Neutrophil (primary cell): ENCODE data around the gene RTF1.

Experiments used
- H3K27ac ChIP-seq: fragments of 200-600 bp; sonication (generic); 2 replicates; pipeline ENCODE4 v1.5.1; 2016; ENCODE audit warnings: mild to moderate bottlenecking, moderate library complexity
- H3K27me3 ChIP-seq: fragments of 200-600 bp; sonication (generic); 2 replicates; pipeline ENCODE4 v1.6.0; 2016; ENCODE audit warnings: mild to moderate bottlenecking
- H3K36me3 ChIP-seq: fragments of 200-600 bp; sonication (generic); 2 replicates; pipeline ENCODE4 v1.5.1; 2017
- H3K4me1 ChIP-seq, 2 experiments: fragments of 200-600 bp in 1 of 2; sonication (generic) in 1 of 2; 1 replicate in 1 of 2; 2 replicates in 1 of 2; pipeline versions ENCODE4 v1.5.1 to v1.6.1; 2013 to 2016; ENCODE audit warnings: low read depth in 1 of 2, low read length in 1 of 2, mild to moderate bottlenecking in 1 of 2, moderate library complexity in 1 of 2; ENCODE audit not compliant: control insufficient read depth in 1 of 2, insufficient read depth in 1 of 2
- H3K4me3 ChIP-seq, 2 experiments: fragments of 200-600 bp in 1 of 2; sonication (generic) in 1 of 2; 1 replicate in 1 of 2; 2 replicates in 1 of 2; pipeline ENCODE4 v1.5.1; 2013 to 2016; ENCODE audit warnings: low read depth in 1 of 2, low read length in 1 of 2, mild to moderate bottlenecking in 1 of 2, moderate library complexity in 1 of 2
- H3K9me3 ChIP-seq: fragments of 200-600 bp; sonication (generic); 2 replicates; pipeline ENCODE4 v1.5.1; 2016
- TF ChIP-seq, protein P1 (sequence below): fragments of 200-600 bp; sonication (generic); IDR thresholded peaks from 2 replicates; pipeline ENCODE4 v1.5.1; 2016; ENCODE audit warnings: antibody characterized with exemption

The RTF1 gene

GRCh38 chr15:41512512-41512939 lies 95.6 kb downstream of the RTF1 start:
- Histone ChIP-seq H3K36me3 (no peaks in the 10 kb centered on the region), H3K9me3 (no peaks in the 10 kb centered on the region), H3K4me1 (peaks cover 23 to 27% of the 10 kb centered on the region in 2 experiments), H3K4me3 (peak overlapping the region; percentile 37 to 53), H3K27me3 (peaks cover 67% of the 10 kb centered on the region), H3K27ac (no peak overlapping the region)
- TF ChIP-seq, protein P1, sequence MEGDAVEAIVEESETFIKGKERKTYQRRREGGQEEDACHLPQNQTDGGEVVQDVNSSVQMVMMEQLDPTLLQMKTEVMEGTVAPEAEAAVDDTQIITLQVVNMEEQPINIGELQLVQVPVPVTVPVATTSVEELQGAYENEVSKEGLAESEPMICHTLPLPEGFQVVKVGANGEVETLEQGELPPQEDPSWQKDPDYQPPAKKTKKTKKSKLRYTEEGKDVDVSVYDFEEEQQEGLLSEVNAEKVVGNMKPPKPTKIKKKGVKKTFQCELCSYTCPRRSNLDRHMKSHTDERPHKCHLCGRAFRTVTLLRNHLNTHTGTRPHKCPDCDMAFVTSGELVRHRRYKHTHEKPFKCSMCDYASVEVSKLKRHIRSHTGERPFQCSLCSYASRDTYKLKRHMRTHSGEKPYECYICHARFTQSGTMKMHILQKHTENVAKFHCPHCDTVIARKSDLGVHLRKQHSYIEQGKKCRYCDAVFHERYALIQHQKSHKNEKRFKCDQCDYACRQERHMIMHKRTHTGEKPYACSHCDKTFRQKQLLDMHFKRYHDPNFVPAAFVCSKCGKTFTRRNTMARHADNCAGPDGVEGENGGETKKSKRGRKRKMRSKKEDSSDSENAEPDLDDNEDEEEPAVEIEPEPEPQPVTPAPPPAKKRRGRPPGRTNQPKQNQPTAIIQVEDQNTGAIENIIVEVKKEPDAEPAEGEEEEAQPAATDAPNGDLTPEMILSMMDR, result no peak

- H3K4me1 ChIP-seq, result peaks cover 23 to 27% of the 10 kb centered on the region in 2 experiments
- TF ChIP-seq, protein P1, result no peak
- H3K36me3 ChIP-seq, result no peaks in the 10 kb centered on the region
- H3K4me3 ChIP-seq, result peak overlapping the region; percentile 37 to 53
- peaks cover 67% of the 10 kb centered on the region for H3K27me3 ChIP-seq
- H3K27ac ChIP-seq, result no peak overlapping the region
- H3K9me3 ChIP-seq, result no peaks in the 10 kb centered on the region
Measured at GRCh38 chr15:41512940-41513505, 96.1 kb downstream of the RTF1 start.

DNA sequence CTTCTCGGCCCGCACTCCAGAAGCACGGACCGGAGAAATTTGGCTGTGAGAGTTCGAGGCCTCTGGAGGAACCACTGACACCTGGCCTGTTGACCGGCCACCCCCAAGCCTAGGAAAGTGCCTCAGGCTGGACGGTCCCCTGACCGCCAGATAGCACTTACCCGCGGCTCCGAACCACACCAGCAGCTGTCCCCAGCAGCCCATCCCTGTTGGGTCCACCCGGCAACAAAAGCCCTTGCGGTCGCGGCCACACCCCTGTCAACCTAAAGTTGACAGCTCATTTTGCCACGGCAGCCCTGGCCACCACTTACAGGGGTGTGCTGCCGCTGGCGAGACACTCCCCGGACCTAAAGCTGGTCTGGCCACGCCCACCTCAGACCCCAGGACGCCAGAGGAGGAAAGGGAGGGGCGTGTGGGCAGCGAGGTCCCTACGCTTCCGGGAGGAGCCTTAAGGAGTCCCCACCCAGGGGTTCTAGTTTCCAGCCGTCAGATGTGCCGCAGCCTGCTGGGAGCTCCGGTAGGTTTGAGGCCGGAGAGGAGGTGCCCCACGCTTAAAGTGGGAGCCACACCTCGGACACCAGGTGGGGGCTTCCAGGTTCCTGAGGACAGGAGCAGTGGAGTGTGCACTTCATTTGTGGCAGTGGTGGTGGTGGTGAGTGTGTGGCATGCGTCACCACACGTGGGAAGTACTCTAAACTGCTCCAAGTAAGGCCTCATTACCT lies 96.8 kb downstream of the RTF1 start, which contains the start of gene LTK:
Gene LTK, minus strand, starts transcription at position 322 of the 722 bp plus-strand sequence. Its CDS starts 118 bp downstream, at position 204.
- Histone ChIP-seq H3K4me3 (peak within 1 kb of the TSS; percentile 37 to 53), H3K36me3 (no peaks in the 10 kb centered on the region), H3K27me3 (peaks cover 65% of the 10 kb centered on the region), H3K9me3 (no peaks in the 10 kb centered on the region), H3K27ac (no peak within 1 kb of the TSS), H3K4me1 (peaks cover 23 to 27% of the 10 kb centered on the region in 2 experiments)
- TF ChIP-seq, protein P1, result no peak

DNA sequence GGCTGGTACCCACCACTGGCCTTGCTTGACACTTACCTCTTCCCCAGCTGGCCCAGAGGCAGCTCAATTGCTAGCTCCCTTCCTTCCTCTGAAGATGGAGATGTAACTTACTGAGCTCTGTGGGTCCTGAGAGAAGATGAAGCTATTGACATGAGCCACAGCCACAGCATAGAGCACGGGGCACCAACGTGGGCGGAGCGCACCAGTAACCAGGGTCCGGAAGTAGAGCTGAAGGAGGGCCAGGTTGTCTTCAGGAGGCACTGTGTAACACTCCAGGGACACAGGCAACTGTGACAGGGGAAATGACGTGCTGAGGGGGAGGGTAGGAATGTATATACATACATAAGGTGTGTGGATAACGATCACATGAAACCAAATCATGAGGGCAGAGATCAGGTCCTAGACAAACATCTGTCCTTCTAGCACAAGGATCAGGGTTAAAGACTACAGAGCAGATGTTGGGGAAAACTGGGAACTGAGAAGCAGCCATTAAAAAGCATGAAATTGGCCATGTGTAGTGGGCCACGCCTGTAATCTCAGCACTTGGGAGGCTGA lies 101.1 kb downstream of the RTF1 start:
- H3K36me3 ChIP-seq, result peaks cover 9% of the 10 kb centered on the region
- H3K27me3 ChIP-seq, result peaks cover 22% of the 10 kb centered on the region
- H3K4me1 ChIP-seq, result peaks cover 9 to 11% of the 10 kb centered on the region in 2 experiments
- no peak overlapping the region for H3K27ac ChIP-seq
- no peaks in the 10 kb centered on the region for H3K9me3 ChIP-seq
- TF ChIP-seq, protein P1, result no peak
- H3K4me3 ChIP-seq, result no peak overlapping the region

GRCh38 chr15:41520636-41521035 lies 103.7 kb downstream of the RTF1 start:
- Histone ChIP-seq H3K27ac (no peak overlapping the region), H3K4me1 (no peaks in the 10 kb centered on the region), H3K4me3 (no peak overlapping the region), H3K9me3 (no peaks in the 10 kb centered on the region), H3K36me3 (peaks cover 9% of the 10 kb centered on the region), H3K27me3 (no peaks in the 10 kb centered on the region)
- TF ChIP-seq, protein P1, result no peak
